ENCODE data around the gene ALK.

ALK gene

DNA sequence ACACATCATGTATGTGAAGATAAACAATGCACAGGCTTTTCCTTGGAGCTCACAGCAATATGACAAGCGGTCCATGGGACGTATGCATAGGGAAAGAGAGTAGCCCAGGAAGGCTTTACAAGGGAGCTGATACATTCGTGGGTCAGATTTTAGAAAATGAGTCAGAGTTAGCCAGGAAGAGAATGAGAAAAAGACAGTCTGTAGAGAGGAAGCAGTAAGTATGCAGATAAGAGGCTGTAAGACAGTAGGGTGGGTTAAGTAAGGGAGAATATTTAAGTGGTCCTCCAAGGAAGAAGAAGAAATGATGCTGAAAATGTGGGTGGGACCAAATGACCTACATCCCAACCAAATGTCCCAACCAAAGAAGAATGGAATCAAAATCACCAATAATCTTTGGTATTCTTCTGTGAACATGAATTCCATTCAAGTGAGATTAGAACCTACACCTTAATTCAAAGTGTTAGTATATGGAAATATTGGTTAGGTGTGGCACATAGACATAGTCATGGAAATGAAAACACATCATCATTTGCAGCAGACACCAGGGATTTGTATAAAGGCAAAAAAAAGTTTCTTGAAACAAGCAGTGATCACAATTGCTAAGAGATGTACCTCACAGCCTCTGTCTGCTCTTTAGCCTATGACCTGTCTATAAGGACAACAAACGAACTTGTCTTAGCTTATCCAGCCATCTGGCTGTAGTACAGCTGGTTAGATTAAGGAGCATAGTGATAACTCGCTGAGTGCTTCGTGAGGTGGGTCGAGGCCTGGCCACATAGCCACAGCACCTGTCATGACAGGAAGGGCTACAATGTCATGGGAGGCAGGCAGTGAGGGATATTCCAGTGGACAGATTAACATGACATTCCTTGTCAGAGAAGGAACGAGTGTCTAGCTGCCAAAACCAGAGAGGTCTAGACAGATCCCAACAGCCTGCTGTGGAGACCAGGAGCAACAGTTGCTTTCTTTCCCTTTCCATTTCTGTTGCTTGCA is 133.6 kb downstream of the ALK start:
- no peak for DNase-seq

- no peak for DNase-seq
These were observed 135.0 kb downstream of the ALK start for GRCh38 chr2:29786361-29786760.

GRCh38 chr2:29783666-29784065 is 137.7 kb downstream of the ALK start:
- no peak for DNase-seq

GRCh38 chr2:29782549-29783458 is 138.6 kb downstream of the ALK start:
- no peak for DNase-seq

DNA sequence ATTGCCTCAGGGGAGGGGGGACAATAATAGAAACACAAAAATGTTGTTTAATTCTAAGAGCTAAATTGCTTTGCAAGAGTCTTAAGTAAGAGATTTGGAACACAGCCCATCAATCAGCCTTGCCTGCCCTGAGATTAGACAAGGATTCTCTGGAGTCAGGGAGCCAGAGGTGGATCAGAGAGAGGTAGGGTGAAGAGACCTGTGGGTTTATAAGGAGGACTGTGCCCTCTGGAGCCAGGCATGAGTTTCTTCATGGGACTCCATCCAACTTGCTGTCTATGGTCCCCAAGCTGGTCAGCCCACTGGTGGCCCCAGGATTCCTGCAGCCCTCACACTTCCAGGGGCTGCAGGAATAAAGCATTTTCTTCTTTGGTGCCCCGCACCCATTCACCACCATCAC is 139.3 kb downstream of the ALK start:
- DNase-seq = no peak

- no peak for DNase-seq
These were observed 140.5 kb downstream of the ALK start for GRCh38 chr2:29780906-29781305.

DNA sequence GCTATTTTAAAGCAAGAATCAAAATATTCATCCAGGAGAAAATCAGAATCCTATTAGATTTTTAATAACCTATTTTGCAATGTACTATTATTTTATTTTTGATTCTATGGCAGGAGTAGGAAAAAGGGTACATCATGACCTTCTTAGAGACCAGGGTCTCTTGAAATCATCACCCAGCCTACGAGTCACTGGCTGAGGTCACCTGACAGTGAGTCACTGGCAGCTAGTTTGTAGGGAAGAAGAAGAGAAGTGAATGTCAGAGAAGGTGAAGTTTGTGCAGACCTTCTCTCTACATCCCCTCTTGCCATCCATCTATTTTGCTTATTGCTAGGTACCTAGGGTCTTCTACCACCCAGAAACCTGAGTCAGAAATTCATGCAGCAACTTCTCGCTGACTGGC is 144.2 kb downstream of the ALK start:
- DNase-seq = no peak

- no peak for DNase-seq
These were observed 145.0 kb downstream of the ALK start for GRCh38 chr2:29776406-29776805.

DNA sequence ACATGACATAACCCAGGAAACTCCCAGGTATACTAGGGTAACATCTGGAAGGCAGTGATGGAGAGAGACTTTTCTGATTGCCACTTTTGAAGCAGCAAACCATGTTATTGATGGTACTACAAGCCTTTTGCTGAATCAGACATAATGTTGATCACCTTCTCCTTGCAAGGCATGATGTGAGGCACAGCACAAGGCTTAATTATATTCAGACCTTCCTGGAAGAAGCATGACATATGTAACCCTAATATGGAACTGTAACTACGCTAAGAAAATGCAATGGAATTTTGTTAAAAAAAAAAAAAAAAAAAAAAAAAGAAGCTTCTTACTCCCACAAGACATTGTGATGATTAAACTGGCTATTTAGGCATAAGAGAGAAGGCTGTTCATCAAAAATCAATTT is 145.4 kb downstream of the ALK start:
- no peak for DNase-seq

- no peak for DNase-seq
These were observed 146.8 kb downstream of the ALK start for GRCh38 chr2:29774624-29775023.

- no peak for DNase-seq
These were observed 150.5 kb downstream of the ALK start for GRCh38 chr2:29770846-29771245.

- no peak for DNase-seq
These were observed 151.5 kb downstream of the ALK start for GRCh38 chr2:29769847-29770246.

DNA sequence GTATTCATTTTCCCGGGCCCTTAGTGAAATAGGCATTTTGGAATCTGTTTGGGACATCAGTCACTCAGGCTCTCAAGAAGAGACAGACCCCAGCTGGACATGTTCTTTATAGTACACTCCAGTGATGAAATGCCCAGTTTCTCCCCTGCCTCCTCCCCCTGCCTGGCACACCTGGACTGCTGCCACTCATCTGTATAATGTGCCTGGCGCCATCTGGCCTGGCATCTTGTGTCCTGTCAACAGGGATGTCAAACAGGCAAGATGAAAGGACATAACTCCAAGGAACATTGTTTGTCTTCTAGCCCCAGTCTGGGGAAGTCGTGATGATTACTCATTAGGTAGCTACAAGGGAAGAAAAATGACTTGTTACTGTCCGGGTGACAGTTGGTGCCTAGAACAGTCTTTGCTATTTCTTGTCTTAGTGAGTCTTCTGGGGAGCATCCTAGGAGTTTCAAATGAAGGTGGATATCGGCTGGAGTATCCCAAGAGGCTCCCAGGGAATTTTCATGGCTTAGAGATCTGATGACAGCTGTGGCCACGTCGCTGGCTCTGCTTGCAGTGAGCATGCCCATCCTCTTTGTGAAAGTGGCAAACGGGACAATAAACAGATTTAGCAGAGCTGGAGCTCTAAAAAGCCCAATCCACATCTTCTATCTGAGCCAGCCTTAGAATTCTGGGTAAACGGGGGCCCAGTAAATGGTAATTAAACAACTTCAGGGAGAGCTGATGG is 153.6 kb downstream of the ALK start:
- DNase-seq = no peak

GRCh38 chr2:29766191-29766590 is 155.2 kb downstream of the ALK start:
- no peak for DNase-seq

GRCh38 chr2:29765721-29766120 is 155.7 kb downstream of the ALK start:
- no peak for DNase-seq

- DNase-seq = no peak
These were observed 158.0 kb downstream of the ALK start for GRCh38 chr2:29763371-29763770.

GRCh38 chr2:29762239-29762638 is 159.1 kb downstream of the ALK start:
- no peak for DNase-seq

DNA sequence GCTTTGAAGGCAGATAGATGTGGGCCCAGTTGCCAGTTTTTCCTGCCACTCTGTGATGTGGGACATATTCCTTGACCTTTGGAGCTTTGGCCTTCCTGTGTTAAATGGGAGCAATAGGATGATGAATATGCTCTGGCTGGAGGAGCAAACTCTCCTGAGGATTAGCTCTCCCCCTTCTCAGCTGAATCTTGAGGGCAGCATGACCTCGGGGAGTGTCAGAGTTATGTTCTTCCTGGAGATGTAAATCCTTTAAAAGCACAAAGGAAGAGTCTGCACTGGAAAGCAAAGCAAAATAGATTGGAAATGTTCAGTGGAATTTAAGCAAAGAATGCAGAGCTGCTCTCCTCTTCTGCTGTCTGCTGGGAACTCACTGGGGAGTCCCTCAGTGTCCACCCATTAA is 160.1 kb downstream of the ALK start:
- no peak for DNase-seq

DNA sequence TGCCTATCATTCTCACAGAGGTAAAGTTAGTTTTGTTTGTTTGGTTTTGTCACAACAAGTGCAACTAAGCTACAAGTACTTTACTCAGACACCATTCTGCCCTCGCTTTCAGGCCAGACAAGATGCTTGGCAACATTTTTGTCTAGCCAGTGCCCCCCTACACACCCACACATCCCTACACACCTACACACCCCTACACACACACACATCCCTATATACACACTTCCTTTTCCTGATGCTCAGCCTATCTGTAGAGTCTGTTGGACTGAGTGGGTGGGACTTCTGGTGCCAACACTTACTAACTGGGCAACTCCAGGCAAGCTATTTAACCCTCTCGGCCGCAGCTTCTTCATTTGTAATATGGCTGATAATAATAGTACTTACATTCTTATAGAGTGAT is 161.4 kb downstream of the ALK start:
- DNase-seq = no peak

DNA sequence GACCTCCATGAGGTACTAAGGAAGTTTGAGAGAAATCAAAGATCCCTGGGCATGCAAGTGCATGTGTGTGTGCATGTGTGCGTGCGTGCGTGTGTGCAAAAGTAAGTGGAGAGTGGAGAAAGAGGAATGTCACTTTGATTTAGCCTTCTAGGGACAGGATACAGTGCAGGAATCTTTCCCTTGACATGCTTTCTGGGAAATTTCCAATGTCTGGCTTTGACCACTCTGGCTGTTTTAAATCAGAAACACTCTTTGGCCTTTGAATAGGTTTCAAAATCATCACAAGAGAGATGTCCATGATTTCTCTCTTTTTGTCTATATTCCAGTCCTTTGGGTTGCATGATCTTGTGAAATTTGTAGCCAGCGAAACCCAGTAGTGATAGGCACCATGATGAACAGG is 162.0 kb downstream of the ALK start:
- DNase-seq = no peak

DNA sequence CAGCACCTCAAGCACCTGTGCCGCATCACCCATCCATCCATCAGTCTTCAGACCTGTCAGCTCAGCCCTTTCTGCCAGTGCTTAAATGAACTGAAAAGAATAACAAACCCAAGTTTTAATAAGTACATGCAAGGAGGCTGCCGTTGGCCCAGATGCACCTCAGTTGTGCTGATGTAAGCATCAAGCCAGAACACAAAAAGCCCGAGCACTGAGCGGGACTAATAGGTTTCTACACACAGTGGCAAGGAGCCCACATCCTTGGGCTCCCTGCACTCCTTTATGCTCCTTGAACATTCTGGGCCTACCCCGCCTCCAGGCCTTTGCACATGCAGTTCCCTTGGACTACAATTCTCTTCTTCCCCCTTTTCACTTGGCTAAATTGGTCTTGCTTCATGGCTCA is 165.6 kb downstream of the ALK start:
- no peak for DNase-seq

DNA sequence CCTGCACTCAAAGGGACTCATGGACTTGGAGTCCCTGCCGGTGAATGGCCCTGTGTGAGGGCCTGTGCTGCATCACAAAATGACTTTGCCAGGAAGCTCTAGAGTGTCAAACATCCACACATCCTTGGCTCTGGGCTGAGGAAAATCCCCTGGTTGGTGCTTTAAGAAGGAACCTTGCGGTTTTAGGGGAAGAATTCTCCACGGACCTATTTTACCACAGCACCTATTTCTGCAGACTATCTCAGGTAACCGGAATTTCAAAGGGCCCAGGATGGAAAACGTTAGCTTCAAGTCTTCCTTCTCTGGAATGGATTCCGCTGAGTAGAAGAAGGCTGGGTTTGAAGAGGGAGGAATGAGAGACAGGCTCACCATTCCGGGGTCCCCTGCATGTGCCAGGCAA is 166.2 kb downstream of the ALK start:
- DNase-seq = no peak
